ENCODE measurements around the gene RBL1. TPM values are rescaled to one million over a fixed set of nuclear protein-coding genes. Genes with fewer than 3 reads are reported as not detected.

Gene RBL1
- total and polyA plus RNA-seq, 10 of the 15 experiments (the other 5 are each of a cell fraction or from before 2014, with no cell fraction given) = 4.5 to 51.1 (median 24.9) TPM

- TF ChIP-seq HCFC1 (IDR thresholded peaks at IDR 0.05; ENCODE audit: low read length) (no peak), CHD1 (IDR thresholded peaks at IDR 0.05; ENCODE audit: low read depth, low read length) (no peak), ZBTB11 (CRISPR knock-in tag; IDR thresholded peaks at IDR 0.05) (no peak), EZH2 (IDR thresholded peaks at IDR 0.05; ENCODE audit: borderline replicate concordance, control insufficient read depth, low read depth, low read length) (no peak), LARP7 (IDR thresholded peaks at IDR 0.05) (no peak), TARDBP (IDR thresholded peaks at IDR 0.05; ENCODE audit: borderline replicate concordance) (no peak), SMARCA5 (IDR thresholded peaks at IDR 0.05) (no peak), RB1 (IDR thresholded peaks at IDR 0.05; ENCODE audit: borderline replicate concordance) (no peak), ZBTB40 (IDR thresholded peaks at IDR 0.05; ENCODE audit: borderline replicate concordance) (no peak), MXI1 (IDR thresholded peaks at IDR 0.05; ENCODE audit: low read depth, low read length) (no peak), MTA2 (IDR thresholded peaks at IDR 0.05; ENCODE audit: low read depth) (no peak; the same call in 1 of the 2 replicates), SREBF2 (IDR thresholded peaks at IDR 0.05; ENCODE audit: low read length) (no peak), ESRRA (IDR thresholded peaks at IDR 0.05; ENCODE audit: low read length) (no peak), BCLAF1 (IDR thresholded peaks at IDR 0.05) (no peak), SPI1 (IDR thresholded peaks at IDR 0.05; ENCODE audit: borderline replicate concordance, insufficient read depth, low read depth, low read length) (peak; percentile 77), HDAC2 (IDR thresholded peaks at IDR 0.05) (no peak), CBX3 (IDR thresholded peaks at IDR 0.05; ENCODE audit: borderline replicate concordance, low read depth) (no peak), RAD51 (IDR thresholded peaks at IDR 0.05) (no peak), ATF7 (IDR thresholded peaks at IDR 0.05; ENCODE audit: low read depth) (no peak), KAT2A (conservative IDR thresholded peaks at IDR 0.05; ENCODE audit: control insufficient read depth, low read depth, low read length) (no peak), NR2C1 (IDR thresholded peaks at IDR 0.05) (no peak)
Observed at GRCh38 chr20:37042986-37043972, 52.5 kb downstream of the RBL1 start (continued).
